Cortex of kidney (tissue), 1 donor: Measurements from ENCODE around the gene WDR59.
"Not testable (repeated sequence)": the region's sequence is repeated elsewhere in the genome, so short reads cannot be mapped to it uniquely, and the experiment has no call there.

ENCODE experiments used
- DNase-seq: peaks from one replicate; lab custom pipeline; 2025; lab: John Stamatoyannopoulos, UW

Gene WDR59

GRCh38 chr16:74852500-74852875 is 132.4 kb downstream of the WDR59 start:
- no peak for DNase-seq

- DNase-seq = no peak
Observed at GRCh38 chr16:74850027-74850426, 134.9 kb downstream of the WDR59 start.

GRCh38 chr16:74847202-74847601 is 137.7 kb downstream of the WDR59 start:
- DNase-seq = no peak

GRCh38 chr16:74846714-74847113 is 138.2 kb downstream of the WDR59 start:
- DNase-seq = no peak

DNA sequence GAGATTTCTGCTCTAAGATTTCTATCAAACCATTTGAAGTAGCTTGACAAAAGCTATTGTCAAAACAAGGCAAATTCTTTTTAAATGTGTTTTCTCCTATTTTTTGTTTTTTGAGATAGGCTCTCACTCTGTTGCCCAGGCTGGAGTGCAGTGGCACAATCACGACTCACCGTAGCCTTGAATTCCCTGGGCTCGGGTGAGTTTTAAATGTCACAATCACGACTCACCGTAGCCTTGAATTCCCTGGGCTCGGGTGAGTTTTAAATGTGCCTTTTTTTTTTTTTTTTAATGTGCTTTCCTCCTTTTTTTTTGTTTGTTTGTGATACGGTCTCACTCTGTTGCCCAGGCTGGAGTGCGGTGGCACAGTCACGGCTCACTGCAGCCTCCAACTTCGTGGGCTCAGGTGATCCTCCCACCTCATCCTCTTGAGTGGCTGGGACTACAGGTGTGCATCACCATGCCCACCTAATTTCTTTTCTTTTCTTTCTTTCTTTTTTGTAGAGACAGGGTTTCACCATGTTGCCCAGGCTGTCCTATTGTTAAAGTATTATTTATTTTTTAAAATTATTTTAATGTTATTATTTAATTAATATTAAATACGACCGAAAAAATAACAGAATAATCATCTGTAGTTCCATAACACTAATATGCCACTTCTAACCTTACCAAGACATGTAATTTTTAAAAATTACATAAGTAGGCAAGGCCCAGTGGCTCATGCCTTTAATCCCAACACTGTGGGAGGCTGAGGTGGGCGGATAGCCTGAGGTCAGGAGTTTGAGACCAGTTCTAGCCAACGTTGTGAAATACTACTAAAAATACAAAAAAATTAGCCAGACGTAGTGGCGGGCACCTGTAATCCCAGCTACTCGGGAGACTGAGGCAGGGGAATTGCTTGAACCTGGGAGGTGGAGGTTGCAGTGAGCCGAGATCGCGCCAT is 140.6 kb downstream of the WDR59 start:
- DNase-seq = no peak

DNA sequence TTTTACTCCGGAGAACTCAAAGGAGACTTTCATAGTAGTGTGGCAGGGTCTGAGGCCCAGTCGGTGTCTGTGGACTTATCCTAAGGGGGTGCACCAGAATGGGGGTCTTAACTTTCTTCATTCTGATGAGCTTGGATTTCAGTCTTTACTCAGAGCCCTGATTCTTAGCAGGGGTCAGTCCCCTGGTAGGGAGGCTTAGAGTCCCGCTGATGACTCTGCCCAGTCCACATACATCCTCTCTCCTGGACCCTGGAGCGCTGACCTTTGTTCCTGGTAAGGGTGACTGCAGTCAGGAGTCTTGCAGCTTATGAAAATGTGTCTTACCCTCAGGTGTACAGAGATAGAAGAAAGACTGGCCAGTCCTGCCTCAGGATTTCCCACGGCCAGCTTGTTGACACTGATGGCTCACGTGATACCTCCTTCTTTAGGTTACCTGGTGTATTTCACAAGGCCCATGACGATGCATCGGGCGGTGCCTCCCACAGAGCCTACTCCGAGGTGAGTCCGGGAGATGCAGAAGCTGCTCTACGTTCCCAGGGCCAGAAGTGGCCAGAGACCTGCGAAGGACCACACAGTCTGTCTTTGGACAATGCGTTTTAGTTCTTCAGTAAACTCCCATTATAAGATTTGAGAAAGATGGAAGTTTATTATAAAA is 141.4 kb downstream of the WDR59 start:
- DNase-seq = not testable (repeated sequence)

DNA sequence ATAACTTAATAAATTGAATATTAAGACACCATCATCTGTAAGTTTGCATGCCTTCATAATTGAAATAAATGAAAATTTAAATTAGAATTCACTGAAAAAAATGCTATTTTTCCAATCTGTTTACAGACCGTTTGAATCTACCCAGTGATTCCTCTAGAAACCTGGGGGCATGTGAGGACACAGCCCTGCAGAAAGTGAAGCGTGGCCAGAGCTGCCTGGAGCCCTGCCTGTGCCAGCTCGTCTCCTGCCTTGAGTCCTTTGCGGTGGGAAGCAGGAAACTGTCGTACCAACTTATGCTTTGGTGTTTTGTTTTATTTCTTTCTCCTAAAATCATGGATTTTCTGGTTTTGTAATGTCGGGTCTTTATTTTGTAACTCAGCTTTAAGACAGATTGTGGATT is 142.5 kb downstream of the WDR59 start:
- DNase-seq = no peak

- DNase-seq = no peak
Observed at GRCh38 chr16:74841904-74842303, 143.0 kb downstream of the WDR59 start.

GRCh38 chr16:74841469-74841868 is 143.5 kb downstream of the WDR59 start:
- no peak for DNase-seq

GRCh38 chr16:74837056-74837455 is 147.9 kb downstream of the WDR59 start:
- no peak for DNase-seq

DNA sequence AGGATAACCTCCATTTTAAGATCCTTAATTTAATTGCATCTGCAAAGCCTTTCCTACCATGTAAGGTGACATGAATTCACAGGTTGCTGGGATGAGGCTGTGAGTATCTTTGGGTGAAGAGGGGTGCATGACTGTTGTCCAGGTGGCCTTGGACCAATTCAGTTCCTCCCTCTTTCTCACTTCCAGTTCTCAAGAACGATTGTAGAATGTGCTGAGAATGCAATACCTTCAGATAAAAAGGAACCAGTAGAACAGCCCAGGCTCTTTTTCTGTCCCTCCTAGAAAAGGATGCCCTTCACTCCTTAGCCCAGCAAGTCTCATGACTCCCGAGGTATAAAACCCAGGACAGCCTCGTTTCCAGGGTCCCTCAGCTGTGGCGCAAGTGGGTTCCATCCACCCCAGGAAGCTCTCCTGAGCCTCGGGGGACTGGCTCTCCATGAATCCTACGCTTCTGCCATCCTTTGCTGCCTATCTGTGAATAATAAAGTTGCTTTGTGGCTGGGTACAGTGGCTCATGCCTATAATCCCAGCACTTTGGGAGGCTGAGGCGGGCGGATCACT is 148.7 kb downstream of the WDR59 start:
- no peak for DNase-seq

GRCh38 chr16:74832228-74832627 is 152.7 kb downstream of the WDR59 start:
- no peak for DNase-seq

- no peak for DNase-seq
Observed at GRCh38 chr16:74831467-74831866, 153.5 kb downstream of the WDR59 start.

DNA sequence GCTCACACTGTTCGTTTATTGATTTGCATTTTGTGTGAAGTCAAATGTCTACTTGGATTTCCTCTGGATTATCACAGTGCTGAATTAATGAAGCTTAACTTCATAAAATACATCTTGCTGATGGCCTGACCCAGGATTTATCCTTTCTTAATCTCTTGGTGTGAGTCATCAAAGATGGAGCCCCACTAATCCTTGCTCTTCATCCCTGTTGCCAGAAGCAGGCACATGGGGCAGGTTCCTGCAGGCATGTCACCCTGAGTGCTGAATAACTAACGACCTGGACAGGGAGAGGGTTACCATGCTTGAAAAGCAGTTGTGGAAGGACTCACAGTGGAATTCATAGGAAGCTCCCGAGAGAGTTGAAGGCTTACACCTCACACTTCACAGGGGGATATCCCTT is 154.3 kb downstream of the WDR59 start:
- DNase-seq = no peak

- no peak for DNase-seq
Observed at GRCh38 chr16:74829637-74830036, 155.3 kb downstream of the WDR59 start.

DNA sequence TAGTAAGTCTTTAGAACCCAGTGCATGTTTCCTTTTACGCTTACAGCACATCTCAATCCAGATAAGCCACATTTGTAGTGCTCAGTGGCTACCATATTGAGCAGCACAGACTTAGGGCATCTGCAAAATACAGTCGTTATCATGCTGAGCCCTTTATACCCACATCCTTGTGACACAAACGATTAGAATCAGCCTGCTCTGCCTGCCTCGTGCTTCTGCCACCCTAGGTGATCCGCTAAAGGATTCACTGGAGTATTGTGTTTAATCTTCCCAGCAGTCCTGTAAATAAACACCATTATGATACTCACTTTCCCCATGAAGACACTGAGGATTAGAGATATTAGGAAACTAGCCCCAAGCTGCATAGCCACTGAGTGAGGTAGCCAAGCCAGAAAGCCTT is 159.0 kb downstream of the WDR59 start:
- DNase-seq = no peak

DNA sequence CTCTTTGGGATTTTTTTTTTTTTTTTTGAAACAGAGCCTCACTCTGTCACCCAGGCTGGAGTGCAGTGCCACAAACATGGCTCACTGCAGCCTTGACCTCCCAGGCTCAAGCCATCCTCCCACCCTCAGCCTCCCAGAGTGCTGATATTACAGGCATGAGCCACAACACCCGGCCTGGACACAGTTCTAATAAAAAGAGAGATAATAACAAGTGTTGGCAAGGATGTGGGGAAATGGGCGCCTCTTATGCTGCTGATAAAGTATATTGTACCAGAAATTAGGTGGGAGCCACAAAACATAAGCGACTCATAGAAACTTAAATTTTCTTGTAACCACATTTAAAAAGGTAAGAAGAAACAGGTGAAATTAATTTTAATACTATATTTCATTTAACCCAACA is 159.9 kb downstream of the WDR59 start:
- DNase-seq = no peak
